NCI-H69 (cell line): Measurements from ENCODE around the gene RRM1.
"Not testable (repeated sequence)": the region's sequence is repeated elsewhere in the genome, so short reads cannot be mapped to it uniquely, and the experiment has no call there.

Experiments used
- DNase-seq: peaks from one replicate; lab custom pipeline; 2025; lab: John Stamatoyannopoulos, UW

Gene RRM1

DNA sequence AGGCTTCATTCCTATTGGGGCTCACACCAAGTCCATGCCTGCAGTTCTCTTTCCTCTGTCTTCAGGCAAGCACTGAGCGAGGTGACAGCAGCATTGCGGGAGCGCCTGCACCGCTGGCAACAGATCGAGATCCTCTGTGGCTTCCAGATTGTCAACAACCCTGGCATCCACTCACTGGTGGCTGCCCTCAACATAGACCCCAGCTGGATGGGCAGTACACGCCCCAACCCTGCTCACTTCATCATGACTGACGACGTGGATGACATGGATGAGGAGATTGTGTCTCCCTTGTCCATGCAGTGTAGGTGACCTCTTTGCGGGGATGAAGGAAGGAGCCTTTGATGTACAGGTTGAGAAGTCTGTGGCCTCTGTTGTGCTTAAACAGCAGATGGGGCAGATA is 11.4 kb upstream of the RRM1 start:
- no peak for DNase-seq

DNA sequence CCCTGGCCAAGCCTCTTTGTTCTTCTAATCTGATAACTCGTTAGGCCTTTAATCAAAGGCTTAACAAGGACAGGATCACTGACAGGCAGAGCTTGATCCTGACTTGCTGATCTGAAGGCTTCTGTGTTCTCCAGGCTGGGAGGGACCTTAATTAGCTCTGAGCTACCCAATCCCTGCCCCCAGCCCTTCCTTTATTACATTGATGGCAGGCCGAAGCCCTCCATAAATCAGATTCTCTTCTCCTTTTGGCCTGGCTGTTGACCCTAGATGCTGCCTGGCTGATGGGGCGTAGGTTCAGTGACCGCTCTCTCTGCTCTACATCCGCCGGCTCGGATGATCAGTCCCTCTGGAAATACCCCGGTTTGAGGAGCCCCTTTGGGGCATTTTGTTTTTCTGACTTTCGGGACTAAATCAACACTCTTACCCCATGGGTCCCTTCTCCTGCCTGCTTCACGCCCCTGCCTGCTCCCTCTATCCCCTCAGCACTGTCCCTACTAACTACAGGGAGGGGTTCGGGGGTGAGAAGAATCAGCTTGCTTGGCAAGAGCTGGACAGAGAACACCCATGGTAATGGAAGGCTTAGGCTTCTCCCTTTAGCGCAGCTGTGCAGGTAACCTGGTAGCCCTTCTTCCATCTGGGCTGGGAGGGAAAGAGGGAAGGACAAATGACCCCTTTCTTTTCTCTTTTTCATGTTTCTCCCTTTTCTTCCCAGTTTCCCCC is 10.0 kb upstream of the RRM1 start:
- DNase-seq, result no peak

DNA sequence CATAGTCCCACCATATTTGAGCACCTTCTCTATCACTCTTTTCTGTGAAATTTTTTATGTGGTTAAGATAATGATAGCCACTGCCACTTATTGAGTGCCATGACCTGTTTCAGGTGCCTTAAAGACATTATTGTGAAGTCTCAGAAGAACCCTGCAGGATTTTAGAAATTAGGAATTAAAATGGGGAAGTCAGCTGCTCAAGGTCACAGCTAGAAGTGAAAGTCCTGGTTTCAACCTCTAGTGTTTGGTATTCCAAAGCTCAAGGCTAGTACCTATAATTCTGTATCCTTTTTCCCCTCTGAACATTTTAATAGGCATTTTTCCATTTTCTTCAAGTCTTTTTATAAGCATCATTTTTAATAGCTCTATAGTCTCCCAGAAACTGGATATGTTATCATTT is 9.0 kb upstream of the RRM1 start:
- no peak for DNase-seq

DNA sequence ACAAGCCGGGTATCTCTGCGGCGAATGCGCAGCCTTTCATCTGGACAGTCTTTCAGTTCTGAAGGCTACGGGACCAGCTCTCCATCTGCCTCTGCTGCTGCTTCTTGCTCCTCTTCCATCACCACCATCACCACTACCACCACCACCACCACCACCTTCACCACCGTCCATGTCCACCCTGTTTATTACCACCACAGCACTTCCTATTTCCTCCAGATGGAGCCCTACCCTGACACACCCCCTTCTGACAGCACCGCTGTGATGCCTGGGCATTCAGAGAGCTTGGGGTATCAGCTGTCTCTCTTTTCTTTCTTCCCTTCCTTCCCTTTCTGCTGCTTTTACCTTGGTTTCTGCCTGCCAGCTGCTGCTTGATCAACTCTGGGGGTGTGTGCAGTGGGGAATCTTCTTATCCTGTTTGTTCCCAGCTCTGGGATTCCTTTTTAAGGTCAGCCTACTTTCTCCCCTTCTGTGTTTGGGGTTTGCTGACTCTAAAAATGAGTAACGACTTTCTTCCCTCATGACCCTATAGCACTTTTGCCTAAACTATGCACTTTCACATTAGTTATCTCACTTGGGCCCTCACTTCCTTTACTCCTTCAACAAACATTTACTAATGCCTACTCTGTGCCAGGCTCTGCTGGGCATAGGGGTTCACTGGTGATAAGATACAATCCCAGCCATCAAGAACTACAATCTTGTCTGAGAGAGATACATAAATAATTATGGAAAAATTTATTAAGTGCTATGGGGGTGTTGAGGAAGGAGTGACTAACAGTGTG is 7.8 kb upstream of the RRM1 start:
- DNase-seq, result no peak

DNA sequence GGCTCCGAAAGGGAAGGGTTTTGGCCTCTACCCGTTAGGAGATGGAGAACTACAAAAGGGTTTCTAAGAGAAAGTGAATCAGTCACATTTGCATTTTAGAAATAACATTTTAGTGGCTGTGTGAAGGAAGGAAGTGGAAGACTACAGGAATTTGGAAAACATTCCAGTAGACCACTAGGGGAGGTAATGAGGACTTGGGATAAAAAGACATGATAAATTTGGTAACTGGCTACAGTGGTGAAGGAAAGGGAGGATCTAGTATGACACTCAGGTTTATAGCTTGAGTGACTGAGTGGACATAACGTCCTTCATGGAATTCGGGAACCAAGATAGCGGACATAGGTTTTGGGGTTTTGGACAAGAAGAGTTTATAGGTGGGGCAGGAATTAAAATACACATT is 7.0 kb upstream of the RRM1 start:
- DNase-seq, result no peak

DNA sequence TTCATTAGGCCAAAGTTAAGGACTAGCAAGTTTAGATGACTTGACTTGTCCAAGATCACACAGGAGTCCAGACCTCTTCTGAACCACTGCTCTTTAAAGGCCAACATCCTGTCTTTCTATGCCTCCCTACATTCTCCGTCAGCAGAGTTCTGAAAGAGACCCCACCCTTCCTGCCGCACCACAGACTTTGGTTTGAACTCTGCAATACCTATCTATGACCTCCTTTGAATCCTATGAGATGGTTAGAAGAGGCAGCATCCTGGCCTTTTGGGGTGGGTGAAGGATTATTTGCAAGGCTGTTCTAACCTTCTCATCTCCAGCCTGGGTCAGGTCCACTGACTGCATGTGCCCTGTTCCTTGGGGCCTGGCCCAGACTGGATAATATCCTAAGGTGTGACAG is 4.3 kb upstream of the RRM1 start:
- no peak for DNase-seq

DNA sequence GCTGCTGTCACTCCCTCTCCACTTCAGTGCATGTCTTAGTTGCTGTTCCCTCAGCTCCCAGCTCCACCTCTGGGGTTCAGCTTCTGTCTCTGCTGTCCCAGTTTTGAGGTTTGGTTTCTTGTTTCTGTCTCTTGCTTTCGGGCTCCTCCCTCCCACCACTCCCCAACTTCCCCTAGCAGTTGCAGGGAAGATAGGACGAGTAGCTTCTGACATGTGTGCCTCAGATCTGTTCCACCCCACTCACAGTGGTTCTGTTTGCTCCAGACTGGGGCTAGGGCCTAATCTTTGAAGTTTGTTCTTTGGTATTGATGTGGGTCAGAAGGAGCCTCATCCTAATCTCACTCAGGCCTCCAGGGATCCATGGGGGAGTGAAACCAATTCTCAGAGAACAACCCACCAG is 2.6 kb upstream of the RRM1 start:
- no peak for DNase-seq

DNA sequence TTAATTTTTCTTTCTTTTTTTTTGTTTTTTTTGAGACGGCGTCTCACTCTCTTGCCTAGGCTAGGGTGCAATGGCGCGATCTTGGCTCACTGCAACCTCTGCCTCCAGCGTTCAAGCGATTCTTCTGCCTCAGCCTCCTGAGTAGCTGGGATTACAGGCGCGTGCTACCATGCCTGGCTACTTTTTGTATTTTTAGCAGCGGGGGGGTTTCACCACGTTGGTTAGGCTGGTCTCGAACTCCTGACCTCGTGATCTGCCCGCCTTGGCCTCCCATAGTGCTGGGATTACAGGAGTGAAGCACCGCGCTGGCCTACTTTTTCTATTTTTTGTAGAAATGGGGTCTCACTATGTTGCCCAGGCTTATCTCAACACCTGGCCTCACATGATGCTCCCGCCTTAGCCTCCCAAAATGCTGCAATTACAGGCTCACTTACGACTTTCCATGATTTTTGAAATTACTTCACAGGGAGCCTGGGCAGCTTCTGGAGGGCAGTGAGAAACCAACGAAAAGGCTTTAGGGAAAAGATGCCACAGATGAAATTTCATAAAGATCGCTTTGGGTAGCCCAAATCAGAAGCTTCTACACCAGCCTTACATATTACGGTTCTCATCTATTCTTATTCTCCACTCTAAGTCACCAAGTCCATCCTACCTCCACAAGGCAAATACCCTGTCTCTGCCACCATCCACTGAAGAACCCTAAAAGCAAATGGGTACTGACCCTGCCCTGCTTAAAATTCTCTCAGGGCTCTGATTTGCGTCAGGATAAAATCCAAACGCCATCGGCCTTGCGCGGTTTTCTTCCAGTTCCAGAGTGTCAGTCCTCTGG is 866 bp upstream of the RRM1 start:
- DNase-seq, result peak; percentile 36

DNA sequence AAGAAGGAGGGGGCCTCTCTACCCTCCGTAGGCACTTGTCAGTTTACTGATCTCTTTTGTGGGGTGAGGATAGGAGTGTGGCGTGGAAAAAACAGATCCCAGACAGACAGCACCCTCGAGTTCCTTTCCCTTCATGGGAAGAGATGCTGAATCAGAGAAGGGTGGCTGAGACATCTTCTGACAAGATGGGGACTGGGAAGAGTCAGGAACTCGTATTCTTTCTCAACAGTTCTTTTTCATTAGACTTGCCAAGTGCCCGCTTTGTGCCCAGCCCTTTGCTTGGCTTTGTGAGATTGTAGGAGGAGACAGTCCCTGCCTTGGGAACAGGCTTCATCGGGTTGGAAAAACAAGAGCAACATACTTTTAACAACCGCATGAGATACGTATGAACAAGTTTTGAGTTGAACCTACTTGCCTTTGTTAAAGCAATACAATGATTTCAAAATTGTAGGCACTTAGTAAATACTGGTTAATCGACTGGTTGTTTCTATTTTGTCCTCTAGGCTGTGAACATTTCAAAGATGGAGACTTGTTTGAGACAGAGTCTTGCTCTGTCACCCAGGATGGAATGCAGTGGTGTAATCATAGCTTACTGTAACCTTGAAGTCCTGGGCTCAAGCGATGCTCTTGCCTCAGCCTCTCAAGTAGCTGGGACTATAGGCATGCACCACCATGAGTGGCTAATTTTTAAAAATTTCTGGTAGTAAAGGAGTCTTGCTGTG is 1.1 kb downstream of the RRM1 start:
- peak; percentile 47 for DNase-seq

DNA sequence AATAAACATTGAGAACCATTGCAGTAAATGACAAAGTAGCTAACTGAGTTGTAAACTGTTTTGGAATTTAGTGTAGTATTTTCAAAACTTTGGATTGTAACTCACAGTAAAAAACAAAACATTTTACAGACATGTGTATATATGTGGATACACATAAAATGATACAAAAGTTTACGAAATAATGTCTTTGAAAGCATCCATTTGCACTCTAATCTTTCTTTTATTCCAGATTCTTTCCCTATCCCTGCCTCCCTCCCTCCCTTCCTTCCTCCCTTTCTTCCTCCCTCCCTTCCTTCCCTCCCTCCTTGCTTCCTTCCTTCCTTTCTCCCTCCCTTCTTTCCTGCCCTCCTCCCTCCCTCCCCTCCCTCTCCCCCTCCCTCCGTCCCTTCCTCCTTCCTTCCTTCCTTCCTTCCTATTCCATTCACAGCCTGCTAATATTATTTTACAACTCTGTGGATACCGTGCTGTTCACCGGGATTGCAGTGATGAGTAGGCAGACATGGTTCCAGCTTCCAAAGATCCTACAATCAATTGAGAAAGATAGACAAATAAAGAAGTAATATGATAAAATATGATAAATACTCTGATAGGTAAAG is 3.5 kb downstream of the RRM1 start:
- peak; percentile 6 for DNase-seq

DNA sequence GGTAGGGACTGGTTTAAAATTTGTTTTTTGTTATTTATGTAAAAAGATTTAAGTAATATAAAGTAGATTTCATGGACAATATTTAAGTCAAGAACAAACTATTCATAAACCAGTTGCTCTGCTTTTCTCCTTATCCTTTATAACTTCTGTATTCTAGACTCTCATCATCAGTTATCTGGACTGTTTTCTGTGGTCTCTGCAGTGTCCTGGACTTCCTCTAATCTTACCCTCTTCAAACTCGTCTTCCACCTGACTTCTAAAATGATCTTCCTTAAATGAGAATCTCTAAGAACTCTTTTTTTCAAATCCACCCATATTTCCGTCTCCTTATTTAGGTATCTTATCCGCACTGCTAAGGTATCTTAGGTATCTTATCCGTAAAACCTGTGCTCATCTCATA is 8.1 kb downstream of the RRM1 start:
- no peak for DNase-seq

DNA sequence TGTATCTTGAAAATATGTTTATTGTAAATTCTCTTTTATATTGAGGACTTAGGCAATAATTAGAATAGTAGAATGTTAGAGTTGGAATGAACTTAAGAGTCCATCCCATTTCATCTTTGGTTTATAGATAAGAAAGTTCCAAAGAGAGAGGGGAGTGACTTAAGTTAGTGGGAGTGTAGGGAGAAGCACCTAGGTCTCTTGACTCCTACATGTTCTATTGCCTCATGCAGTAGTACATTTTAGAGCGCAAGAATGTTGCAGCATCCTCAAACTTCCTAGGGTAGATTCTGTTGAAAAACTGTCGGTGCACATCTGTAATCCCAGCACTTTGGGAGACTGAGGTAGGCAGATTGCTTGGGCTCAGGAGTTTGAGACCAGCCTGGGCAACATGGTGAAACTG is 8.7 kb downstream of the RRM1 start:
- no peak for DNase-seq

DNA sequence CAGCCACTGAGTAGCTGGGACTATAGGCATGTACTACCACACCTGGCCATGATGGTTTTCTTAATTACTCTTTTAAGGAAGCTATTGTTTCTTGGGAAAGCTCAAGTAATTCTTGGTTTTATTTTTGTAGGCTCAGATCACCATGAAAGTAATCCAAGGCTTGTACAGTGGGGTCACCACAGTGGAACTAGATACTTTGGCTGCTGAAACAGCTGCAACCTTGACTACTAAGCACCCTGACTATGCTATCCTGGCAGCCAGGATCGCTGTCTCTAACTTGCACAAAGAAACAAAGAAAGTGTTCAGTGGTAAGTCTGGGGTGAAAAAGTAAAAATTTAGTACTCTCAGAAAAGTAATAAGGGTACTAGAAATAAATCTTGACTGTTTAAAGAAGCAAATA is 11.3 kb downstream of the RRM1 start:
- DNase-seq, result no peak

DNA sequence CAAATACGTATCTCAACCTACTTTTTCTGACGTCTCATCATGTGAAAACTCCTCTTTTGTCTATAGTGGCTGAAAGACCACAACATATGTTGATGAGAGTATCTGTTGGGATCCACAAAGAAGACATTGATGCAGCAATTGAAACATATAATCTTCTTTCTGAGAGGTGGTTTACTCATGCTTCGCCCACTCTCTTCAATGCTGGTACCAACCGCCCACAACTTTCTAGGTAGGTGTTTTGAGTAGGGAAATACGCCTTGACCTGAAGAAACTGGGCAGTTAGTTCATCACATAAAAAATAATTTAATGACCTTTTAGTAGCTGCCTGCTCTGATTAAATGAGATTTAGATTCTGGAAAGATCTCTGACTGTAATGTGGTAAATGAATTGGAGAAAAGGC is 17.2 kb downstream of the RRM1 start:
- no peak for DNase-seq

DNA sequence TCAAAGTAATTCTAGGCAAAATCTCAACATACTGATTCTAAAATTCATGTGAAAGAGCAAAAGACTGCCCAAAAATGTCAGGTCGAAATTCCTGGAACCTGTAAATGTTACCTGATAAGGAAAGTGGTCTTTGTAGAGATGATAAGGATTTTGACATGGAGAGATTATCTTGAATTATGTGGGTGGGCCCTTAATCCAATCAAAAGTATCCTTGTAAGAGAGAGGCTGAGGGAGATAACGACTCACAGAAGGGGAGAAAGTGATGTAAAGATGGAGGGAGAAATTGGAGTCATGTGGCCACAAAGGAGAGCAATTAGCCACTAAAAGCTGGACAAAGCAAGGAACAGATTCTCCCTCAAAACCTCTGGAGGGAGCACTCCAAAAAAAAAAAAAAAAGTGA is 20.5 kb downstream of the RRM1 start:
- no peak for DNase-seq

DNA sequence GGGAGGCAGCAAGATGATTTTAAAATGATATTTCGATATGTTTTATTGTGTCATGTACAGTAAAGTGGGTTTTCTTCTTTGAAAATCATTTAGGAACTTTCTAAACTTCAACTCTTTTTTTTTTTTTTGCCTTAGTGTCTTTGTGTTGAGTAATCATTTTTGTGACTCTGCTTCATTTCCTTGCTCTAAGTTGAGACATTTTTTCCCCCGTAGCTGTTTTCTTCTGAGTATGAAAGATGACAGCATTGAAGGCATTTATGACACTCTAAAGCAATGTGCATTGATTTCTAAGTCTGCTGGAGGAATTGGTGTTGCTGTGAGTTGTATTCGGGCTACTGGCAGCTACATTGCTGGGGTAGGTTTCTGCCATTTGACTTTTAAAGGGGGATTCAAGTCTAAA is 23.5 kb downstream of the RRM1 start:
- DNase-seq, result no peak

DNA sequence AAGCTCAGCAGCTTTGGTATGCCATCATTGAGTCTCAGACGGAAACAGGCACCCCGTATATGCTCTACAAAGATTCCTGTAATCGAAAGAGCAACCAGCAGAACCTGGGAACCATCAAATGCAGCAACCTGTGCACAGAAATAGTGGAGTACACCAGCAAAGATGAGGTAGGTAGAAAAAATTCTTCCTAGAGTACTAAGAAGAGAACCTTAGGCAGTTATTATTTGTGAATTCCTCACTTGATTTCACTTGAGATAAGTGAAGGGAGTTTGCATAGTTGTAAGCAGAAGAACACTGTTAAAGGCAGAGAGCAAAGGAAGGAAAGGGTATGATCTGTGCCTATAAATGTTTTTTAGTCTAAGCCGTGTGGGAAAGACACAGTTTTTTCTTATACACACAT is 28.6 kb downstream of the RRM1 start:
- no peak for DNase-seq

DNA sequence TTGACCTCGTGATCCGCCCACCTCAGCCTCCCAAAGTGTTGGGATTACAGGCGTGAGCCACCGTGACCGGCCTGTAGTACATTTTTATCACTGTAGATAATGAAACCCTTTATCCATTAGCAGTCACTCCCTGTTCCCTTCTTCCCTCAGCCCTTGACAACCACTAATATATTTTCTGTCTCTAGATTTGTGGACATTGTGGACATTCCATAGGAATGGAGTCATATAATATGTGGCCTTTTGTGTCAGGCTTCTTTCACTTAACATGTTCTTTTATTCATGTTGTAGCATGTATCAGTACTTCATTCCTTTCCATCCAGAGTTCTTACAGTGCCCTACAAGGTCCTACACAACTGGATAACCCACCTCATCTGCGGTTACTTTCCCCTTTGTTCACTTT is 30.5 kb downstream of the RRM1 start:
- DNase-seq, result no peak

DNA sequence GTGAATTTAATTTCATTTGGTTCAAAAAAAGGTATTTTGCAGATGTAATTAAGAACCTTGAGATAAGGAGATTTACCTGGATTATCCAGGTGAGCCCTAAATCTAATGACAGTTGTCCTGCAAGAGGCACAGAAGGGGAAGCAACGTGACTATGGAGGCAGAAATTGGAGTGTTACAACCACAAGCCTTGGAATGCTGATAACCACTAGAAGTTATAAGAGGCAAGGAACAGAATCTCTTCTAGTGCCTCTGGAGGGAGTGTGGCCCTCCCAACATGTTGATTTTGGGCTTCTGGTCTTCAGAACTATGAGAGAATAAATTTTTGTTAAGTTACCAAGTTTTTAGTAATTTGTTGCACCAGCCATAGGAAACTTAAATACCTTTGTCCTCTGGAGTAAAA is 32.8 kb downstream of the RRM1 start:
- DNase-seq, result no peak

DNA sequence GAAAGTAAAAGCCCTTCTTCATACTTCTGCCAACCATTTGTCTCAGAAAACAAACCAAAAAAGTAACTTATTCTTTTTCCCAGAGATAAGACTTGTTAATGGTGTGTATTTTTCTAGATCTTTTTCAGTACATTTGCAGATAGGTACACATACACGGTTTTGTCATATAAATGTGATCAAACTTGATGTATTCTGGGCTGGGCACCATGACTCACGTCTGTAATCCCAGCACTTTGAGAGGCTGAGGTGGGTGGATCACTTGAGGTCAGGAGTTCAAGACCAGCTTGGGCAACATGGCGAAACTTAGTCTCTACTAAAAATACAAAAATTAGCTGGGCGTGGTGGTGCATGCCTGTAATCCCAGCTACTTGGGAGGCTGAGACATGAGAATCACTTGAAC is 35.6 kb downstream of the RRM1 start:
- DNase-seq, result not testable (repeated sequence)

DNA sequence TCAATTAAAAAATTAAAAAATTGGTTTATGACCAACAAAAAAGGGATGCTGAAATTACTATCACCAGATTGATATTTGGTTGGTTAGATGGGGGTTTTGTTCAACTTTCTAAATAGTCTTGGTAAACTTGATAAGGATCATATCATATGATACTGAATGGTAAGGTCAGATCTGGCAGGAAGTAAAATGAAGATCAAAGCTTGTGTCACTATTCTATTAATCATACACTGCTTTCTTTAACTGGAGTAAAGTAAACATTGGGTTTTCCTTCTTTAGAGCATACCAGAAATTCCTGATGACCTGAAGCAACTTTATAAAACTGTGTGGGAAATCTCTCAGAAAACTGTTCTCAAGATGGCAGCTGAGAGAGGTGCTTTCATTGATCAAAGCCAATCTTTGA is 40.2 kb downstream of the RRM1 start:
- no peak for DNase-seq

DNA sequence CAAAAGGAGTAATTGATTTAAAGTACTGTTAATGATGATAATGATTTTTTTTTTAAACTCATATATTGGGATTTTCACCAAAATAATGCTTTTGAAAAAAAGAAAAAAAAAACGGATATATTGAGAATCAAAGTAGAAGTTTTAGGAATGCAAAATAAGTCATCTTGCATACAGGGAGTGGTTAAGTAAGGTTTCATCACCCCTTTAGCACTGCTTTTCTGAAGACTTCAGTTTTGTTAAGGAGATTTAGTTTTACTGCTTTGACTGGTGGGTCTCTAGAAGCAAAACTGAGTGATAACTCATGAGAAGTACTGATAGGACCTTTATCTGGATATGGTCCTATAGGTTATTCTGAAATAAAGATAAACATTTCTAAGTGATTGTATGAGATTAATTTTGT is 43.9 kb downstream of the RRM1 start:
- DNase-seq, result no peak
